Measurements from ENCODE around the gene C1QA.

GRCh38 chr1:22626237-22627157 is 9.9 kb upstream of the C1QA start:
- TF ChIP-seq CTCF (IDR thresholded peaks at IDR 0.05; ENCODE audit: poor library complexity) = no peak
- TF ChIP-seq EZH2 (IDR thresholded peaks at IDR 0.05; ENCODE audit: borderline replicate concordance) = no peak
